Mesothelial cell of epicardium (in vitro differentiated cells): ENCODE measurements around the gene DIP2C. TPM values are rescaled to one million over a fixed set of nuclear protein-coding genes. Genes with fewer than 3 reads are reported as not detected.

Experiments
- DNase-seq, 2 experiments: peaks; one replicate each; pipeline ENCODE4 v3.0.0; 2021; ENCODE audit warnings: low spot score in 2 of 2; ENCODE audit not compliant: unreplicated experiment in 2 of 2
- H3K27ac Mint-ChIP-seq: 2 replicates; pipeline ENCODE4 v1.8.0; 2021; ENCODE audit warnings: mixed read lengths
- H3K27me3 Mint-ChIP-seq: 2 replicates; pipeline ENCODE4 v1.8.0; 2021; ENCODE audit warnings: low read depth, mixed read lengths
- H3K36me3 Mint-ChIP-seq: 2 replicates; pipeline ENCODE4 v1.8.0; 2021; ENCODE audit warnings: mixed read lengths
- H3K4me1 Mint-ChIP-seq: 2 replicates; pipeline ENCODE4 v1.8.0; 2021; ENCODE audit warnings: mixed read lengths
- H3K4me3 Mint-ChIP-seq: 2 replicates; pipeline ENCODE4 v1.8.0; 2021; ENCODE audit warnings: mild to moderate bottlenecking, moderate library complexity, mixed read lengths
- H3K9me3 Mint-ChIP-seq: 2 replicates; pipeline ENCODE4 v1.8.0; 2021; ENCODE audit warnings: mixed read lengths
- total RNA-seq: library from RNA; stranded (reverse); gene quantifications from 3 replicates; pipeline ENCODE4 v1.2.1, GENCODE V29; 2021
- TF ChIP-seq, protein P1 (sequence below): fragments of 200-600 bp; sonication (generic); IDR thresholded peaks from one replicate; pipeline ENCODE4 v1.5.0; 2021; ENCODE audit warnings: antibody characterized with exemption; ENCODE audit not compliant: unreplicated experiment

DIP2C gene
- total RNA-seq, 1 donor from 2014 or later: 30.3 TPM

DNA sequence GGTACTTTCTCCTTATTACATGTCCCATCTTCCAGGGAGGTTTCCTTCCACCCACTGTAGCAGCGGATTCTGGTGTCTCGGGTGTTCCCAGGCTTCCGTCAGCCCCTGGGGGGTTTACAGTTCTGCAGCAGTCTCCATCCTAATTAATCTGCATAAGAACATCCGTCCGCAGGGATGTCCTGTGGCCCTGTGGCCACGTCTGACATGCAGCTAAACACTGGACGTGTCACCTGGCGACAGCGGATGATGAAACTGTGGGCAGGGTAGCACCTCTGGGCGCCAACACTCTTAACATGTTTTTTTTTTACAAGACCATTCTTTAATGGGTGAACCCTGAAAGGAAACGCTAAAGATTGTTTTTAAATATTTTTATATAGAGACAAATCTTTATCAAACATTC, 58.2 kb downstream of the DIP2C start:
- H3K9me3 Mint-ChIP-seq: no peaks in the 10 kb centered on the region
- H3K4me1 Mint-ChIP-seq: peaks cover 34% of the 10 kb centered on the region
- no peak for DNase-seq
- H3K4me3 Mint-ChIP-seq: no peak overlapping the region
- no peak overlapping the region for H3K27ac Mint-ChIP-seq
- peaks cover 7% of the 10 kb centered on the region for H3K36me3 Mint-ChIP-seq
- no peaks in the 10 kb centered on the region for H3K27me3 Mint-ChIP-seq
- TF ChIP-seq, protein P1, sequence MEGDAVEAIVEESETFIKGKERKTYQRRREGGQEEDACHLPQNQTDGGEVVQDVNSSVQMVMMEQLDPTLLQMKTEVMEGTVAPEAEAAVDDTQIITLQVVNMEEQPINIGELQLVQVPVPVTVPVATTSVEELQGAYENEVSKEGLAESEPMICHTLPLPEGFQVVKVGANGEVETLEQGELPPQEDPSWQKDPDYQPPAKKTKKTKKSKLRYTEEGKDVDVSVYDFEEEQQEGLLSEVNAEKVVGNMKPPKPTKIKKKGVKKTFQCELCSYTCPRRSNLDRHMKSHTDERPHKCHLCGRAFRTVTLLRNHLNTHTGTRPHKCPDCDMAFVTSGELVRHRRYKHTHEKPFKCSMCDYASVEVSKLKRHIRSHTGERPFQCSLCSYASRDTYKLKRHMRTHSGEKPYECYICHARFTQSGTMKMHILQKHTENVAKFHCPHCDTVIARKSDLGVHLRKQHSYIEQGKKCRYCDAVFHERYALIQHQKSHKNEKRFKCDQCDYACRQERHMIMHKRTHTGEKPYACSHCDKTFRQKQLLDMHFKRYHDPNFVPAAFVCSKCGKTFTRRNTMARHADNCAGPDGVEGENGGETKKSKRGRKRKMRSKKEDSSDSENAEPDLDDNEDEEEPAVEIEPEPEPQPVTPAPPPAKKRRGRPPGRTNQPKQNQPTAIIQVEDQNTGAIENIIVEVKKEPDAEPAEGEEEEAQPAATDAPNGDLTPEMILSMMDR: no peak

- Mint-ChIP-seq H3K36me3 (peaks cover 7% of the 10 kb centered on the region), H3K4me1 (peaks cover 38% of the 10 kb centered on the region), H3K4me3 (no peak overlapping the region), H3K9me3 (no peaks in the 10 kb centered on the region), H3K27ac (no peak overlapping the region), H3K27me3 (no peaks in the 10 kb centered on the region)
- TF ChIP-seq, protein P1: no peak
- no peak for DNase-seq
Observed at GRCh38 chr10:630581-631073, 58.8 kb downstream of the DIP2C start.

DNA sequence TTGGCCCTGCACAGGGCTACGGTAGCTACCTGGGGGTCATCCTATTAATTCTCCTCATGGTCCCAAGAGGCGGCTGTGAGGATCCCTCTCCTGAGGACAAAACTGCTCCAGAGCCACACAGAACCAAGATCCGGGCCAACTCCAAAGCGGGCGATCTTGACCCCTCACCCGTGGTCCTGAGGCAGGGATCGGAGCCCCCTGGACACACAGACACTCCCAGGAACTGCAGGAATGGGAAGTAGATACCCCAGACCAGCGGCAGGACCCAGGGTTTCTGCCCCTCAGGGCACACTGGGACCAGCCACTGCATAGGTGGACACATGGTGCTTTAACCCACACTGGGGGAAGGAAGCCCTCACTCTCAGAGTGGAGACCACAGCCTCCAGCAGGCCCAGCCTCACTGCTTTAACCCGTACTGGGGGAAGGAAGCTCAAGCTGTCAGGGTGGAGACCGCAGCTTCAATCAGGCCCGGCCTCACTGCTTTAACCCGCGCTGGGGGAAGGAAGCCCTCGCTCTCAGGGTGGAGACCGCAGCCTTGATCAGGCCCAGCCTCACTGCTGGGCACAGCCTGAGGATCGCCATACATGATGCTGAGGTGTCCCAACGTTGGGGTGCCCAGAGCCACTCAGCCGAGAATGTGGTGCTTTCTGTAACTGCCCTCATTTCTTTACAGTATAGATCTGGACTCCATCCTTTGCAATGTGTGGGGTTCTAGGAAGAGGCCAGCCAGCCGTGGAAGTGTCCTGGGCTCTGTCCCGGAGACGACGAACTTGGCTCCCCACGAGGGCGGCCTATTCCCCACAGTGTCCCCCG, 60.1 kb downstream of the DIP2C start:
- Mint-ChIP-seq H3K9me3 (no peaks in the 10 kb centered on the region), H3K36me3 (peaks cover 7% of the 10 kb centered on the region), H3K4me3 (no peak overlapping the region), H3K27me3 (no peaks in the 10 kb centered on the region), H3K27ac (no peak overlapping the region), H3K4me1 (peaks cover 44% of the 10 kb centered on the region)
- no peak for DNase-seq
- TF ChIP-seq, protein P1: no peak

DNA sequence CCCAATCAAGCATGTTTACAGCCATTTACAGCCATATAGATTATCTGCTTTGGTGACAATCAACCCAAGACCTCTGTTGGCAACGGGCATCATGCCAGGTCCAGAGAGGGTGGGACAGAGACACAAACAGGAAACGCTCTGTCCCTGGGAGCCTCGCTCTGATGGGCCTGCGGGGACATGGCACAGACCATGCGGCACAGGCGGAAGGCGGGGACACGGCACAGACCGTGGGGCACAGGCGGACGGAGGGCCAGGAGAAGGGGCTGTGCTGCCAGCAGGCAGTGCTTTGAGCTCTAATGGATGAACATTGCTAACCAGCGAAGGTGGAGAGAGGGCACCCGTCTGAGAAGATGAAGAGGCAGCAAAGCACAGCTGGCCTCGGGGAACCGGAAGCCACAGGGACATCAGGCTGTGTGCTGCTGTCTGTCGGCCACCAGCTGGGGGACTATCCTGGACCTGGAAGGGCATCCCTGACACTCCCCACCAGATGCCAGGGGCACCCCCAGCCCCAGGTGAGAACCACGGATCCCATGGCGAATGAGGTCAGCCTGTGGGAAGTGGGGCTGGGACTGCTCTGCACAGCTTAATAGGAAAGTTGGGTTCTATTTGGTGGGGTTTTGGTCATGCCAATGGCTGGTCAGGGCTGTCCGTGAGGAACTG, 61.0 kb downstream of the DIP2C start:
- no peaks in the 10 kb centered on the region for H3K27me3 Mint-ChIP-seq
- H3K9me3 Mint-ChIP-seq: no peaks in the 10 kb centered on the region
- H3K4me1 Mint-ChIP-seq: peaks cover 43% of the 10 kb centered on the region
- H3K4me3 Mint-ChIP-seq: no peak overlapping the region
- TF ChIP-seq, protein P1: no peak
- DNase-seq: no peak
- peaks cover 5% of the 10 kb centered on the region for H3K36me3 Mint-ChIP-seq
- H3K27ac Mint-ChIP-seq: no peak overlapping the region

- H3K4me3 Mint-ChIP-seq: no peak overlapping the region
Observed at GRCh38 chr10:627032-627992, 62.2 kb downstream of the DIP2C start.

More at GRCh38 chr10:627032-627992, 62.2 kb downstream of the DIP2C start:
- TF ChIP-seq, protein P1: no peak
- Mint-ChIP-seq H3K27me3 (no peaks in the 10 kb centered on the region), H3K4me1 (peaks cover 48% of the 10 kb centered on the region), H3K27ac (no peak overlapping the region), H3K9me3 (no peaks in the 10 kb centered on the region), H3K36me3 (peaks cover 3% of the 10 kb centered on the region)
- DNase-seq: no peak
